ENCODE data around the gene CDC25A.
A peak's percentile ranks its signal among the peaks of the same experiment; 100 is the strongest.
"Not testable (repeated sequence)": the region's sequence is repeated elsewhere in the genome, so short reads cannot be mapped to it uniquely, and the experiment has no call there.

The CDC25A gene

GRCh38 chr3:48188266-48189201, at the start of gene CDC25A:
TSS of gene CDC25A (minus strand) at chr3:48188417. CDS start at chr3:48187947, 470 bp downstream.
- peak; percentile 88 for DNase-seq (ENCODE audit: low read depth, low spot score)

GRCh38 chr3:48236531-48236930, 48.3 kb upstream of the CDC25A start:
- DNase-seq (ENCODE audit: low read depth, low spot score), result no peak

- DNase-seq (ENCODE audit: low read depth, low spot score), result no peak
Observed at GRCh38 chr3:48233542-48233941, 45.3 kb upstream of the CDC25A start.

- DNase-seq (ENCODE audit: low read depth, low spot score), result peak; percentile 40
Observed at GRCh38 chr3:48232734-48233133, 44.5 kb upstream of the CDC25A start.

- no peak for DNase-seq (ENCODE audit: low read depth, low spot score)
Observed at GRCh38 chr3:48232232-48232631, 44.0 kb upstream of the CDC25A start.

- DNase-seq (ENCODE audit: low read depth, low spot score), result no peak
Observed at GRCh38 chr3:48226939-48227338, 38.7 kb upstream of the CDC25A start.

- DNase-seq (ENCODE audit: low read depth, low spot score), result no peak
Observed at GRCh38 chr3:48225587-48225986, 37.4 kb upstream of the CDC25A start.

- DNase-seq (ENCODE audit: low read depth, low spot score), result no peak
Observed at GRCh38 chr3:48222616-48223513, 34.6 kb upstream of the CDC25A start, which contains the start of gene CAMP. TSS of gene CAMP (plus strand) at chr3:48223495. CDS start at chr3:48223512, 17 bp downstream.

- DNase-seq (ENCODE audit: low read depth, low spot score), result no peak
Observed at GRCh38 chr3:48220746-48221145, 32.5 kb upstream of the CDC25A start.

GRCh38 chr3:48219543-48219942, 31.3 kb upstream of the CDC25A start:
- DNase-seq (ENCODE audit: low read depth, low spot score), result no peak

GRCh38 chr3:48218537-48218936, 30.3 kb upstream of the CDC25A start:
- no peak for DNase-seq (ENCODE audit: low read depth, low spot score)

GRCh38 chr3:48217449-48217848, 29.2 kb upstream of the CDC25A start:
- no peak for DNase-seq (ENCODE audit: low read depth, low spot score)

- no peak for DNase-seq (ENCODE audit: low read depth, low spot score)
Observed at GRCh38 chr3:48215876-48216275, 27.7 kb upstream of the CDC25A start.

- no peak for DNase-seq (ENCODE audit: low read depth, low spot score)
Observed at GRCh38 chr3:48215466-48215865, 27.2 kb upstream of the CDC25A start.

GRCh38 chr3:48215019-48215418, 26.8 kb upstream of the CDC25A start:
- DNase-seq (ENCODE audit: low read depth, low spot score), result no peak

- no peak for DNase-seq (ENCODE audit: low read depth, low spot score)
Observed at GRCh38 chr3:48214225-48214624, 26.0 kb upstream of the CDC25A start.

- DNase-seq (ENCODE audit: low read depth, low spot score), result not testable (repeated sequence)
Observed at GRCh38 chr3:48211776-48212175, 23.6 kb upstream of the CDC25A start.

GRCh38 chr3:48210534-48210933, 22.3 kb upstream of the CDC25A start:
- not testable (repeated sequence) for DNase-seq (ENCODE audit: low read depth, low spot score)

GRCh38 chr3:48209445-48209844, 21.2 kb upstream of the CDC25A start:
- no peak for DNase-seq (ENCODE audit: low read depth, low spot score)

- DNase-seq (ENCODE audit: low read depth, low spot score), result no peak
Observed at GRCh38 chr3:48208076-48208475, 19.9 kb upstream of the CDC25A start.

GRCh38 chr3:48202632-48203031, 14.4 kb upstream of the CDC25A start:
- DNase-seq (ENCODE audit: low read depth, low spot score), result no peak

- no peak for DNase-seq (ENCODE audit: low read depth, low spot score)
Observed at GRCh38 chr3:48199117-48199516, 10.9 kb upstream of the CDC25A start.
